Measurements from ENCODE around the gene C6orf47. TPM values are rescaled to one million over a fixed set of nuclear protein-coding genes. Genes with fewer than 3 reads are reported as not detected.
A peak's percentile ranks its signal among the peaks of the same experiment; 100 is the strongest.

Gene C6orf47
- total and polyA plus RNA-seq, 2 of the 13 experiments (the other 11 are each of a cell fraction or from before 2014, with no cell fraction given): 1.7 to 18.1 TPM

GRCh38 chr6:31663961-31664789 lies 3.6 kb upstream of the C6orf47 start (continued):
- TF ChIP-seq ZNF136 (CRISPR knock-in tag; IDR thresholded peaks at IDR 0.05; ENCODE audit: low read depth) (no peak), ZNF501 (CRISPR knock-in tag; IDR thresholded peaks at IDR 0.05) (no peak), MTF1 (CRISPR knock-in tag; IDR thresholded peaks at IDR 0.05) (0 out of 2 replicates have a peak, but pooled peaks have one; percentile 46), FOXC1 (CRISPR knock-in tag; IDR thresholded peaks at IDR 0.05; ENCODE audit: borderline replicate concordance) (no peak), PCBP1 (IDR thresholded peaks at IDR 0.05; ENCODE audit: borderline replicate concordance, low read depth, low read length) (no peak), HMG20B (CRISPR knock-in tag; conservative IDR thresholded peaks at IDR 0.05) (no peak), PPARG (CRISPR knock-in tag; conservative IDR thresholded peaks at IDR 0.05) (no peak), CENPT (CRISPR knock-in tag; IDR thresholded peaks at IDR 0.05; ENCODE audit: low read depth) (no peak), ZNF274 (CRISPR knock-in tag; IDR thresholded peaks at IDR 0.05) (peak; percentile 64; the same call in 1 of the 2 replicates), FOXJ3 (CRISPR knock-in tag; IDR thresholded peaks at IDR 0.05; ENCODE audit: borderline replicate concordance) (0 out of 2 replicates have a peak, but pooled peaks have one; percentile 2), REXO4 (CRISPR knock-in tag; IDR thresholded peaks at IDR 0.05; ENCODE audit: borderline replicate concordance) (no peak), ZNF720 (CRISPR knock-in tag; IDR thresholded peaks at IDR 0.05) (no peak), ZKSCAN5 (CRISPR knock-in tag; IDR thresholded peaks at IDR 0.05) (no peak), ZFY (CRISPR knock-in tag; IDR thresholded peaks at IDR 0.05) (peak; percentile 7; the same call in 1 of the 2 replicates), SOX5 (CRISPR knock-in tag; IDR thresholded peaks at IDR 0.05; ENCODE audit: borderline replicate concordance) (no peak), ZMYM3 (CRISPR knock-in tag; IDR thresholded peaks at IDR 0.05) (no peak), ZNF331 (CRISPR knock-in tag; IDR thresholded peaks at IDR 0.05) (no peak), ZNF207 (IDR thresholded peaks at IDR 0.05; ENCODE audit: borderline replicate concordance) (no peak), ZSCAN9 (CRISPR knock-in tag; IDR thresholded peaks at IDR 0.05; ENCODE audit: borderline replicate concordance) (no peak), PLSCR1 (CRISPR knock-in tag; IDR thresholded peaks at IDR 0.05; ENCODE audit: borderline replicate concordance) (no peak)
- TF ChIP-seq, protein P1, sequence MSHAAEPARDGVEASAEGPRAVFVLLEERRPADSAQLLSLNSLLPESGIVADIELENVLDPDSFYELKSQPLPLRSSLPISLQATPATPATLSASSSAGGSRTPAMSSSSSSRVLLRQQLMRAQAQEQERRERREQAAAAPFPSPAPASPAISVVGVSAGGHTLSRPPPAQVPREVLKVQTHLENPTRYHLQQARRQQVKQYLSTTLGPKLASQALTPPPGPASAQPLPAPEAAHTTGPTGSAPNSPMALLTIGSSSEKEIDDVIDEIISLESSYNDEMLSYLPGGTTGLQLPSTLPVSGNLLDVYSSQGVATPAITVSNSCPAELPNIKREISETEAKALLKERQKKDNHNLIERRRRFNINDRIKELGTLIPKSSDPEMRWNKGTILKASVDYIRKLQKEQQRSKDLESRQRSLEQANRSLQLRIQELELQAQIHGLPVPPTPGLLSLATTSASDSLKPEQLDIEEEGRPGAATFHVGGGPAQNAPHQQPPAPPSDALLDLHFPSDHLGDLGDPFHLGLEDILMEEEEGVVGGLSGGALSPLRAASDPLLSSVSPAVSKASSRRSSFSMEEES (CRISPR knock-in tag; IDR thresholded peaks at IDR 0.05): no peak
- TF ChIP-seq, protein P2, sequence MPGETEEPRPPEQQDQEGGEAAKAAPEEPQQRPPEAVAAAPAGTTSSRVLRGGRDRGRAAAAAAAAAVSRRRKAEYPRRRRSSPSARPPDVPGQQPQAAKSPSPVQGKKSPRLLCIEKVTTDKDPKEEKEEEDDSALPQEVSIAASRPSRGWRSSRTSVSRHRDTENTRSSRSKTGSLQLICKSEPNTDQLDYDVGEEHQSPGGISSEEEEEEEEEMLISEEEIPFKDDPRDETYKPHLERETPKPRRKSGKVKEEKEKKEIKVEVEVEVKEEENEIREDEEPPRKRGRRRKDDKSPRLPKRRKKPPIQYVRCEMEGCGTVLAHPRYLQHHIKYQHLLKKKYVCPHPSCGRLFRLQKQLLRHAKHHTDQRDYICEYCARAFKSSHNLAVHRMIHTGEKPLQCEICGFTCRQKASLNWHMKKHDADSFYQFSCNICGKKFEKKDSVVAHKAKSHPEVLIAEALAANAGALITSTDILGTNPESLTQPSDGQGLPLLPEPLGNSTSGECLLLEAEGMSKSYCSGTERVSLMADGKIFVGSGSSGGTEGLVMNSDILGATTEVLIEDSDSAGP (CRISPR knock-in tag; IDR thresholded peaks at IDR 0.05; ENCODE audit: borderline replicate concordance): peak; percentile 66; the same call in 1 of the 2 replicates
- TF ChIP-seq, protein P3, sequence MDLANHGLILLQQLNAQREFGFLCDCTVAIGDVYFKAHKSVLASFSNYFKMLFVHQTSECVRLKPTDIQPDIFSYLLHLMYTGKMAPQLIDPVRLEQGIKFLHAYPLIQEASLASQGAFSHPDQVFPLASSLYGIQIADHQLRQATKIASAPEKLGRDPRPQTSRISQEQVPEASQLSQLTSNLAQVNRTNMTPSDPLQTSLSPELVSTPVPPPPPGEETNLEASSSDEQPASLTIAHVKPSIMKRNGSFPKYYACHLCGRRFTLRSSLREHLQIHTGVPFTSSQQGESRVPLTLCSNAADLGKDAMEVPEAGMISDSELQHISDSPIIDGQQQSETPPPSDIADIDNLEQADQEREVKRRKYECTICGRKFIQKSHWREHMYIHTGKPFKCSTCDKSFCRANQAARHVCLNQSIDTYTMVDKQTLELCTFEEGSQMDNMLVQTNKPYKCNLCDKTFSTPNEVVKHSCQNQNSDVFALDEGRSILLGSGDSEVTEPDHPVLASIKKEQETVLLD (CRISPR knock-in tag; IDR thresholded peaks at IDR 0.05; ENCODE audit: low read depth): no peak

Measured in HepG2 (cell line).